Activated T-cell treated with anti-CD3 and anti-CD28 coated beads, Interleukin-2, amount 50 U/mL, for 4 hours (primary cell): ENCODE data around the gene TMEM259. TPM values are rescaled to one million over a fixed set of nuclear protein-coding genes. Genes with fewer than 3 reads are reported as not detected.

ENCODE experiments used
- ATAC-seq, 2 donors: fragments of 200-7000 bp; cut with Tn5 transposase; one replicate each; pipeline ENCODE4 v1.10.0; 2021
- DNase-seq: peaks from one replicate; pipeline ENCODE4 v3.0.0-alpha.2; 2020
- H3K27me3 Mint-ChIP-seq: one replicate; pipeline ENCODE4 v1.8.0; 2021; ENCODE audit warnings: low read depth, mixed read lengths
- H3K36me3 Mint-ChIP-seq: one replicate; pipeline ENCODE4 v1.8.0; 2022; ENCODE audit warnings: mixed read lengths; ENCODE audit not compliant: insufficient read depth
- H3K4me1 Mint-ChIP-seq: one replicate; pipeline ENCODE4 v1.8.0; 2021; ENCODE audit warnings: low read depth, mixed read lengths
- H3K4me3 Mint-ChIP-seq: one replicate; pipeline ENCODE4 v1.8.0; 2021; ENCODE audit warnings: mild to moderate bottlenecking, moderate library complexity, mixed read lengths
- H3K9me3 Mint-ChIP-seq: one replicate; pipeline ENCODE4 v1.8.0; 2021; ENCODE audit warnings: mixed read lengths
- total RNA-seq, 3 donors: library from RNA; stranded (reverse); gene quantifications; one replicate each; pipeline ENCODE4 v1.2.1, GENCODE V29; 2021

The TMEM259 gene
- total RNA-seq, 3 donors from 2014 or later = 197 to 210 (median 204) TPM

- Mint-ChIP-seq H3K36me3 (peaks cover 4% of the 10 kb centered on the region), H3K4me3 (no peak overlapping the region), H3K4me1 (peaks cover 2% of the 10 kb centered on the region), H3K9me3 (no peaks in the 10 kb centered on the region), H3K27me3 (no peaks in the 10 kb centered on the region)
- ATAC-seq (no peak), DNase-seq (no peak)
Measured at GRCh38 chr19:1049800-1050199, 28.9 kb upstream of the TMEM259 start.

GRCh38 chr19:1049106-1049505, 28.2 kb upstream of the TMEM259 start:
- no peaks in the 10 kb centered on the region for H3K27me3 Mint-ChIP-seq
- DNase-seq = no peak
- H3K36me3 Mint-ChIP-seq = peaks cover 4% of the 10 kb centered on the region
- ATAC-seq = no peak
- no peaks in the 10 kb centered on the region for H3K9me3 Mint-ChIP-seq
- no peak overlapping the region for H3K4me3 Mint-ChIP-seq
- peaks cover 2% of the 10 kb centered on the region for H3K4me1 Mint-ChIP-seq

- peaks cover 4% of the 10 kb centered on the region for H3K36me3 Mint-ChIP-seq
- ATAC-seq = no peak
- H3K4me3 Mint-ChIP-seq = no peak overlapping the region
Measured at GRCh38 chr19:1047696-1048147, 26.8 kb upstream of the TMEM259 start.

DNA sequence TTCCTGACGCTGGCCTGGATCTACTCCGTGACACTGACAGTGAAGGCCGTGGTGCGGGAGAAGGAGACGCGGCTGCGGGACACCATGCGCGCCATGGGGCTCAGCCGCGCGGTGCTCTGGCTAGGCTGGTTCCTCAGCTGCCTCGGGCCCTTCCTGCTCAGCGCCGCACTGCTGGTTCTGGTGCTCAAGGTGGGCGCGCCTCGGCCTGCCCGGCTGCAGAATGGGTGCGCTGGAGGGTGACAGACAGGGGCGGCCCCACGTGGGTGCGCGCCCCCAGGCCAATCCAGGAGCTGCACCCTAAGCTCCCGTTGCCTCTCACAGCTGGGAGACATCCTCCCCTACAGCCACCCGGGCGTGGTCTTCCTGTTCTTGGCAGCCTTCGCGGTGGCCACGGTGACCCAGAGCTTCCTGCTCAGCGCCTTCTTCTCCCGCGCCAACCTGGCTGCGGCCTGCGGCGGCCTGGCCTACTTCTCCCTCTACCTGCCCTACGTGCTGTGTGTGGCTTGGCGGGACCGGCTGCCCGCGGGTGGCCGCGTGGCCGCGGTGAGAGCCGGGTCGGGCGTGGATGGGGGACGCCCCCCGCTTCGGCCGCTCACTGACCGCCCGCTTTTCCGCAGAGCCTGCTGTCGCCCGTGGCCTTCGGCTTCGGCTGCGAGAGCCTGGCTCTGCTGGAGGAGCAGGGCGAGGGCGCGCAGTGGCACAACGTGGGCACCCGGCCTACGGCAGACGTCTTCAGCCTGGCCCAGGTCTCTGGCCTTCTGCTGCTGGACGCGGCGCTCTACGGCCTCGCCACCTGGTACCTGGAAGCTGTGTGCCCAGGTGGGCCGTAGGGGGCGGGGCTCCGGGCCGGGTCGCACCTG, 26.1 kb upstream of the TMEM259 start:
- Mint-ChIP-seq H3K9me3 (no peaks in the 10 kb centered on the region), H3K36me3 (peaks cover 4% of the 10 kb centered on the region), H3K4me1 (no peaks in the 10 kb centered on the region), H3K4me3 (no peak overlapping the region), H3K27me3 (no peaks in the 10 kb centered on the region)
- ATAC-seq (no peak), DNase-seq (no peak)

More at GRCh38 chr19:1047696-1048147, 26.8 kb upstream of the TMEM259 start:
- peaks cover 2% of the 10 kb centered on the region for H3K4me1 Mint-ChIP-seq
- no peaks in the 10 kb centered on the region for H3K9me3 Mint-ChIP-seq
- H3K27me3 Mint-ChIP-seq = no peaks in the 10 kb centered on the region
- DNase-seq = no peak

DNA sequence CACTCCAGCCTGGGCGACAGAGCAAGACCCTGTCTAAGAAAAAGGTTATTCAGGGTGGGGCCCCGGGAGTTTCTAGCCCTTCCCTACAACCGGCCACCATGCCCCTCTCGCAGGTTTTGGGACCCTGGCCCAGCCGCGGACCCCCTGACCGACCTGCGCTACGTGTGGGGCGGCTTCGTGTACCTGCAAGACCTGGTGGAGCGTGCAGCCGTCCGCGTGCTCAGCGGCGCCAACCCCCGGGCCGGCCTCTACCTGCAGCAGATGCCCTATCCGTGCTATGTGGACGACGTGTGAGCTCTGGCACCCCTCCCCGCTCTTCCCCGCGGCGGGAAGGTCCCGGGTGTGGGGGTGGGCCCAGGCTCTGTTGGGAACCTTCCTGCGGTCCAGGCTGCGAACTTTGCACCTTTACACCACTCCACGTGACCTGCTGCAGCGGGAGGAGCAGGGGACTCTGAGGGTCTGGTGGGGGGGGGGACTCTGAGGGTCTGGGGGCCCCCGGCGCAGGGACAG, 25.2 kb upstream of the TMEM259 start:
- Mint-ChIP-seq H3K9me3 (no peaks in the 10 kb centered on the region), H3K36me3 (peaks cover 3% of the 10 kb centered on the region), H3K4me3 (no peak overlapping the region), H3K27me3 (no peaks in the 10 kb centered on the region), H3K4me1 (peaks cover 5% of the 10 kb centered on the region)
- no peak for ATAC-seq
- DNase-seq = no peak

DNA sequence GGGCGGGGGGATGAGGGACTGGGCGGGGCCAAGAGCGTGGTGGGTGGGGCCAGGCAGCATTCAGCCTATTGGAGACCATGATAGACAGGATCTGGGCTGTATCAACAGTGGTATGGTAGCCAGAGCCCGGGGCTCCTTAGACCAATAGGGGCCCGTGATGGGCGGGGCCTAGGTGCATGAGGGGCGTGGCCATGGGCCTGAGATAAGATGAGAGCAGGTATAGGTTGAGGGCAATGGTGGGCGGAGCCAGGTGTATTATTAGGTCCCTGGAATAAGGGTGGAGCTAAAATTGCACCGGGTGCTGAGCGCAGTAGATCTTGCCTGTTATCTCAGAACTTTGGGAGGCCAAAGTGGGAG, 24.3 kb upstream of the TMEM259 start:
- peaks cover 14% of the 10 kb centered on the region for H3K4me1 Mint-ChIP-seq
- peak; percentile 72 to 74 for ATAC-seq
- peak; percentile 41 for DNase-seq
- H3K4me3 Mint-ChIP-seq = no peak overlapping the region
- H3K36me3 Mint-ChIP-seq = peaks cover 3% of the 10 kb centered on the region
- no peaks in the 10 kb centered on the region for H3K27me3 Mint-ChIP-seq
- H3K9me3 Mint-ChIP-seq = no peaks in the 10 kb centered on the region

GRCh38 chr19:1042689-1043511, 22.0 kb upstream of the TMEM259 start:
- no peak for DNase-seq
- peaks cover 4% of the 10 kb centered on the region for H3K36me3 Mint-ChIP-seq
- H3K4me3 Mint-ChIP-seq = no peak overlapping the region

GRCh38 chr19:1041835-1042685, 21.1 kb upstream of the TMEM259 start:
- Mint-ChIP-seq H3K4me3 (no peak overlapping the region), H3K4me1 (peaks cover 41% of the 10 kb centered on the region), H3K27me3 (no peaks in the 10 kb centered on the region), H3K9me3 (no peaks in the 10 kb centered on the region), H3K36me3 (peaks cover 9% of the 10 kb centered on the region)
- no peak for DNase-seq
- no peak for ATAC-seq

More at GRCh38 chr19:1042689-1043511, 22.0 kb upstream of the TMEM259 start:
- no peak for ATAC-seq
- Mint-ChIP-seq H3K4me1 (peaks cover 36% of the 10 kb centered on the region), H3K9me3 (no peaks in the 10 kb centered on the region), H3K27me3 (no peaks in the 10 kb centered on the region)

GRCh38 chr19:1041272-1041834, 20.4 kb upstream of the TMEM259 start:
- H3K27me3 Mint-ChIP-seq = no peaks in the 10 kb centered on the region
- peaks cover 41% of the 10 kb centered on the region for H3K4me1 Mint-ChIP-seq
- peaks cover 9% of the 10 kb centered on the region for H3K36me3 Mint-ChIP-seq
- DNase-seq (no peak), ATAC-seq (no peak)
- H3K4me3 Mint-ChIP-seq = peak overlapping the region; percentile 92
- no peaks in the 10 kb centered on the region for H3K9me3 Mint-ChIP-seq

DNA sequence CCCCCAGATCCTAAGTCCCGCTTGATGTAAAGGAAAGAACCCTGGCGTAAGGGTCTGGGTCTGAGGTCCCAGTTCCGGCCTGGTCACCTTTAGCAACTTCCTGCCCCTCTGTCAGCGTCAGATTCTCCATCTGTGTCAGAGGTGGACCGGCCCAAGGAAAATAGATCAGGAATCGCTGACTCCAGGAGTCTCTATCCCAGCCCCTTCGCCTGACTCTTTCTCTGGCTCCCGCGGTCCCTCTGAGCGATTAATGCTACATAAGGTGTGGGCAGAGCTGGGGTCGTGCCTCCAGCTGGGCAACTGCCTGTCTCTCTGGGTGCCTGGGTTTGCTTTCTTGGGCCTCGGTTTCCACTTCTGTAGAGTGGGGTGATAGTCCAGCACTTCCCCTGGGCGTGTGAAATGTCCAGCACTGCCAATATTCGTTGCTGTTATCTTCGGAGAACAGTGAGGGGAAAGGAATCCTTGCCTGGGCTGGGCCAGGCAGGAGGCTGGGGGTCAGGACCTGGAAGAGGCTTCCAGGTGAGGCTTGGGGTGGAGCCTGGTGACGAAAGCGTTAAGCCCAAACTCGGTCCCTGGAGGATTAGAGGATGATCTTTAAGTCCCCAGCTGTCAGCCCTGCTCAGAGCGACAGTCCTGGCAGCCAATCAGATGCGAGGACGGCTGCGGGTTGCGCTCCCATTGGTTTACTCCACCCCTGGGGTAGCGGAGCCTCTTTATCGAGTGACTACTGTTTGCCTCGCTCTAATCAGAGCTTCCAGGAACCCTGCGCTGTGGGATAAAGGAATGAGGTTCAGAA, 19.8 kb upstream of the TMEM259 start:
- peak; percentile 67 to 71 for ATAC-seq
- Mint-ChIP-seq H3K27me3 (no peaks in the 10 kb centered on the region), H3K4me3 (peak overlapping the region; percentile 92), H3K9me3 (no peaks in the 10 kb centered on the region), H3K36me3 (peaks cover 9% of the 10 kb centered on the region), H3K4me1 (peaks cover 43% of the 10 kb centered on the region)
- peak; percentile 87 for DNase-seq

DNA sequence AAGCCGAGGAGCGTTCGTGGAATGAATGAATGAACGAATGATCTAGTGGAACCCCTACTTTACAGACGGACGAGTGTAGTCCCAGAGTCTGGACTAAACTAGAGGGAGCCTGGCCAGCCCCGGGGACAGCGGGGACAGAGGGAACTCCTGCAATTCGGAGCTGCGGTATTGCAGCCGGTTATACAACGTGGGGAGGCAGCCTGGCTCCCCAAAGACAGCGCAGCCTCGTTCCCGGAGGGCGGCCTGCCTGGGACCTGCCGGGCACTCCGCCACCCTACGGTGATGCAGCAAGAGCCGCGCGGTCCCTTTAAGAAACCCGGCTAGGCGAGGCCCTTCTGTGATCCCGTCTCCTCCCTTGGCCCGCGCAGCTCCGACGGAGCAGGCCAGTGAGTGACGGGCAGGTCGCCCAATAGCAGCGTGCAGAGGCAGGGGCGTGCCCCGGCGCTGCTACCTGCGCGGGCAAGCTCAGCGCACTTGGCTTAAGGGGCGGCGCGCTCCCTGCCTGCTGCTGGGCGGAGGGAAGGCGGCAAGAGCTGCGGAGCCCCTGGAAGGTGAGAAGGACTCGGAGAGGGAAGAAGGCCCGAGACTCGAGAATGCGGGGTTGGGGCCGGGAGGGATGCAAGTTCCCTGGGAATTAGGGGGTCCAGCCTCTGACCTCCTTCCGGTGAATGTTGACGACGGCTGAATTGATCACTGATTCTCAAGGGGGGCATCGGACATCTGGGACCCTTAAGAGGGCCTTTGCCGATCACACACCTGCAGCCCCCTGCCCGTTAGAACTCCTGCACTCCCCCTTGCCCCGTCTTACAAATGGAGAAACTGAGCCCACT, 18.9 kb upstream of the TMEM259 start, which contains the start of gene ABCA7:
Gene ABCA7, plus strand, starts transcription at position 462 of the 830 bp plus-strand sequence. CDS start 1,255 bp downstream, outside the sequence.
- ATAC-seq (peak; percentile 98), DNase-seq (peak; percentile 100)
- Mint-ChIP-seq H3K36me3 (peaks cover 10% of the 10 kb centered on the region), H3K27me3 (no peaks in the 10 kb centered on the region), H3K9me3 (no peaks in the 10 kb centered on the region), H3K4me3 (peak within 1 kb of the TSS; percentile 92), H3K4me1 (peaks cover 47% of the 10 kb centered on the region)

DNA sequence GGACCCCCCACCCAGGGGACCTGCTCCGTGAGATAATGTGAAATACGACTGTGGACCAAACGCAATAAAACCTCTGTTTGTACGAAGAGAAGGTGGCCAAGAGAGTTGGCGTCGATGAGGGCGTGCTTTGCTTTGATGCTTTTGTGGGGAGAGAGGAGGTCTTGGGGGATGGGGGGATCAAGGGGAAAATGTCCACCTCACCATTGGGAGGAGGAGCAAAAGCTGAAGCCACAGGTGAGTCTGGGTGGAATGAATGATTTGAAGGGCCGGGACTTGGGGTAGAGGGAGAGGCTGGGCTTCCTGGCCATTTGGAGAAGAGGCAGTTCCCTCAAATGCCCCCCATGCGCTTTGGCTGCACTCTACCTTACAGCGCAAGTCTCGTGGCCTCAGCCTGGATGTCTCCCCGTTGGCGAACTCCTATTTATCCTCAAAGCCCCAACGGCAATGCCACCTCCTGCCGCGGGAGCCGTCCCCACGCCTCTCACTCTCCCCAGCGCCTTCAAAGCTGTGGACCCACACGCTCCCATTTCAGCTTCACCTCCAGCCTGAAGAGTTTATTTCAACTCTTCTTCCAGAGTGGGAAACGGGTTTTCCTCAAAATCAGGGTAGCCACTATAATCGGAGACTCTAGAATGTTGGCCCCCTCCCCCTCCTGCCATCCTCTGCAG, 18.2 kb upstream of the TMEM259 start:
- H3K4me3 Mint-ChIP-seq = peak overlapping the region; percentile 92
- H3K36me3 Mint-ChIP-seq = peaks cover 10% of the 10 kb centered on the region
- H3K4me1 Mint-ChIP-seq = peaks cover 47% of the 10 kb centered on the region
- no peaks in the 10 kb centered on the region for H3K9me3 Mint-ChIP-seq
- DNase-seq (no peak), ATAC-seq (no peak)
- no peaks in the 10 kb centered on the region for H3K27me3 Mint-ChIP-seq
